HG02610 (cell line): ENCODE measurements around the gene ORM2.
"Not testable (repeated sequence)": the region's sequence is repeated elsewhere in the genome, so short reads cannot be mapped to it uniquely, and the experiment has no call there.

Source experiments
- ATAC-seq: cut with Tn5 transposase; IDR thresholded peaks from one replicate; pipeline ENCODE4 v1.9.1; 2021; ENCODE audit warnings: mild to moderate bottlenecking, moderate library complexity; ENCODE audit not compliant: unreplicated experiment

ORM2 gene

GRCh38 chr9:114313186-114313585 lies 16.5 kb upstream of the ORM2 start:
- no peak for ATAC-seq

- no peak for ATAC-seq
Measured at GRCh38 chr9:114314256-114314867, 15.3 kb upstream of the ORM2 start.

- no peak for ATAC-seq
Measured at GRCh38 chr9:114314881-114315722, 14.6 kb upstream of the ORM2 start.

GRCh38 chr9:114315723-114316363 lies 13.8 kb upstream of the ORM2 start:
- no peak for ATAC-seq

GRCh38 chr9:114316605-114317230 lies 13.0 kb upstream of the ORM2 start:
- ATAC-seq: no peak

GRCh38 chr9:114317665-114318357 lies 11.9 kb upstream of the ORM2 start:
- no peak for ATAC-seq

GRCh38 chr9:114318416-114318815 lies 11.3 kb upstream of the ORM2 start:
- ATAC-seq: no peak

GRCh38 chr9:114319147-114319546 lies 10.5 kb upstream of the ORM2 start:
- ATAC-seq: no peak

- ATAC-seq: not testable (repeated sequence)
Measured at GRCh38 chr9:114320710-114321109, 9.0 kb upstream of the ORM2 start.

- no peak for ATAC-seq
Measured at GRCh38 chr9:114321759-114322158, 7.9 kb upstream of the ORM2 start.

GRCh38 chr9:114322160-114322818 lies 7.4 kb upstream of the ORM2 start:
- not testable (repeated sequence) for ATAC-seq

GRCh38 chr9:114322831-114323531 lies 6.7 kb upstream of the ORM2 start, which contains the start of gene ORM1:
ORM1 (plus strand) TSS chr9:114323098; CDS start chr9:114323134, 36 bp downstream.
- not testable (repeated sequence) for ATAC-seq

GRCh38 chr9:114323849-114324248 lies 5.8 kb upstream of the ORM2 start:
- ATAC-seq: not testable (repeated sequence)

GRCh38 chr9:114324492-114324891 lies 5.2 kb upstream of the ORM2 start:
- no peak for ATAC-seq

- ATAC-seq: not testable (repeated sequence)
Measured at GRCh38 chr9:114324965-114325364, 4.7 kb upstream of the ORM2 start.

- not testable (repeated sequence) for ATAC-seq
Measured at GRCh38 chr9:114325684-114326254, 3.9 kb upstream of the ORM2 start.

- no peak for ATAC-seq
Measured at GRCh38 chr9:114327749-114328148, 1.9 kb upstream of the ORM2 start.

GRCh38 chr9:114328357-114328820 lies 1.3 kb upstream of the ORM2 start:
- not testable (repeated sequence) for ATAC-seq
